ENCODE data around the gene KLHL17. TPM values are rescaled to one million over a fixed set of nuclear protein-coding genes. Genes with fewer than 3 reads are reported as not detected.
A peak's percentile ranks its signal among the peaks of the same experiment; 100 is the strongest.

The KLHL17 gene
- total RNA-seq, 1 donor from 2014 or later = 6.4 TPM

DNA sequence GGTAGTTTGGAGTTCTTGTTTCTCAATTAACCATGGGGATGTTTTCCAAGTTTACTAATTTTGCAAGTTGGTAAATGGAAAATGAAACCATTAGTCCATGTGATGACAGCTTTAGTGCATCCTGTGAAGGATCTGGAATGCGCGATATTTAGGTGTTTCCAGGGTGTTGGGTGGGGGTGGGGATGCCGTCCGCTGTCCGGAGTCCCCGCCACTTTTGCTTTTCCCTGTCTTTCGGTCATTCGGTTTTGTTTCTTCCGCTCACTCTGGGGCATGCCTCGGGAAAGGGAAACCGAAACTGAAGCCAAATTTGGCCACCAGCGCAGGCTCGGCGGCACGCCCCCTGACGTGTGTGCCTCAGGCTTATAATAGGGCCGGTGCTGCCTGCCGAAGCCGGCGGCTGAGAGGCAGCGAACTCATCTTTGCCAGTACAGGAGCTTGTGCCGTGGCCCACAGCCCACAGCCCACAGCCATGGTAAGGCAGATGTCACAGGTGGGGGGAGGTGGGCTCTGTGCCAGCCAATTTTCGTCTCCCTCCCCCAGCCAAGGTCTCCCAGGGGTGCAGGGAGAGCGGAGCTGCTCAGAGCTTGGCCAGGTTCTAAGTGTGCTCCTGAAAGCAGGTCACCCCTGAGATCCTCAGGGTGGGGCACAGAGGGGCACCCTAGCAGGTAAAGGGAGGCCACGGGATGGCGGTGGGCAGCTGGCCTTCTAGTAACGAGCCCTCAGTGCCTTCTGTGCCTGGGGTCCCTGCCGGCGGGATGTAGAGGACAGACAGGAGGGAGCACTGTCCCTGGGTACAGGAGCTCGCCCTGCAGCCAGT, 52.9 kb downstream of the KLHL17 start, which contains the start of gene ISG15:
Gene ISG15 (plus strand): TSS at position 393 of the 817 bp plus-strand sequence. CDS start 77 bp downstream, at position 470.
- H3K9me3 ChIP-seq (replicated peaks) = no peaks in the 10 kb centered on the region
- H3K4me1 ChIP-seq = peaks cover 25% of the 10 kb centered on the region
- TF ChIP-seq, protein P1, sequence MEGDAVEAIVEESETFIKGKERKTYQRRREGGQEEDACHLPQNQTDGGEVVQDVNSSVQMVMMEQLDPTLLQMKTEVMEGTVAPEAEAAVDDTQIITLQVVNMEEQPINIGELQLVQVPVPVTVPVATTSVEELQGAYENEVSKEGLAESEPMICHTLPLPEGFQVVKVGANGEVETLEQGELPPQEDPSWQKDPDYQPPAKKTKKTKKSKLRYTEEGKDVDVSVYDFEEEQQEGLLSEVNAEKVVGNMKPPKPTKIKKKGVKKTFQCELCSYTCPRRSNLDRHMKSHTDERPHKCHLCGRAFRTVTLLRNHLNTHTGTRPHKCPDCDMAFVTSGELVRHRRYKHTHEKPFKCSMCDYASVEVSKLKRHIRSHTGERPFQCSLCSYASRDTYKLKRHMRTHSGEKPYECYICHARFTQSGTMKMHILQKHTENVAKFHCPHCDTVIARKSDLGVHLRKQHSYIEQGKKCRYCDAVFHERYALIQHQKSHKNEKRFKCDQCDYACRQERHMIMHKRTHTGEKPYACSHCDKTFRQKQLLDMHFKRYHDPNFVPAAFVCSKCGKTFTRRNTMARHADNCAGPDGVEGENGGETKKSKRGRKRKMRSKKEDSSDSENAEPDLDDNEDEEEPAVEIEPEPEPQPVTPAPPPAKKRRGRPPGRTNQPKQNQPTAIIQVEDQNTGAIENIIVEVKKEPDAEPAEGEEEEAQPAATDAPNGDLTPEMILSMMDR (IDR thresholded peaks at IDR 0.05; ENCODE audit: borderline replicate concordance) = no peak
- intact Hi-C loops (cut with micrococcal nuclease) = no loop called here
- peak; percentile 92 for DNase-seq
- H3K36me3 ChIP-seq = no peaks in the 10 kb centered on the region
- no peaks in the 10 kb centered on the region for H3K27me3 ChIP-seq (ENCODE audit: low read depth)
- peak within 1 kb of the TSS; percentile 78 for H3K4me3 ChIP-seq
- peak within 1 kb of the TSS; percentile 93 for H3K27ac ChIP-seq (replicated peaks)

DNA sequence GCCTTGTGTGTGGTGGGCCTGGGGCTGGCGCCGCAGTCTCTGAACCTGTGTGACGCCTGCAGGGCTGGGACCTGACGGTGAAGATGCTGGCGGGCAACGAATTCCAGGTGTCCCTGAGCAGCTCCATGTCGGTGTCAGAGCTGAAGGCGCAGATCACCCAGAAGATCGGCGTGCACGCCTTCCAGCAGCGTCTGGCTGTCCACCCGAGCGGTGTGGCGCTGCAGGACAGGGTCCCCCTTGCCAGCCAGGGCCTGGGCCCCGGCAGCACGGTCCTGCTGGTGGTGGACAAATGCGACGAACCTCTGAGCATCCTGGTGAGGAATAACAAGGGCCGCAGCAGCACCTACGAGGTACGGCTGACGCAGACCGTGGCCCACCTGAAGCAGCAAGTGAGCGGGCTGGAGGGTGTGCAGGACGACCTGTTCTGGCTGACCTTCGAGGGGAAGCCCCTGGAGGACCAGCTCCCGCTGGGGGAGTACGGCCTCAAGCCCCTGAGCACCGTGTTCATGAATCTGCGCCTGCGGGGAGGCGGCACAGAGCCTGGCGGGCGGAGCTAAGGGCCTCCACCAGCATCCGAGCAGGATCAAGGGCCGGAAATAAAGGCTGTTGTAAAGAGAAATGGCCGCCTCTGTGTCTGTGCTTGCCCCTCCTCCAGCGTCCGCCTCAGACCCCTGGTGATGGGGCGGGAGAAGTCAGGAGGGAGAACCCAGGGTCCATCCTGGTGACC, 53.7 kb downstream of the KLHL17 start:
- no peaks in the 10 kb centered on the region for H3K9me3 ChIP-seq (replicated peaks)
- intact Hi-C loops (cut with micrococcal nuclease) = no loop called here
- DNase-seq = no peak
- H3K4me1 ChIP-seq = peaks cover 28% of the 10 kb centered on the region
- peak overlapping the region; percentile 78 for H3K4me3 ChIP-seq
- no peaks in the 10 kb centered on the region for H3K36me3 ChIP-seq
- TF ChIP-seq, protein P1 (IDR thresholded peaks at IDR 0.05; ENCODE audit: borderline replicate concordance) = no peak
- H3K27me3 ChIP-seq (ENCODE audit: low read depth) = no peaks in the 10 kb centered on the region
- H3K27ac ChIP-seq (replicated peaks) = peak overlapping the region; percentile 93

DNA sequence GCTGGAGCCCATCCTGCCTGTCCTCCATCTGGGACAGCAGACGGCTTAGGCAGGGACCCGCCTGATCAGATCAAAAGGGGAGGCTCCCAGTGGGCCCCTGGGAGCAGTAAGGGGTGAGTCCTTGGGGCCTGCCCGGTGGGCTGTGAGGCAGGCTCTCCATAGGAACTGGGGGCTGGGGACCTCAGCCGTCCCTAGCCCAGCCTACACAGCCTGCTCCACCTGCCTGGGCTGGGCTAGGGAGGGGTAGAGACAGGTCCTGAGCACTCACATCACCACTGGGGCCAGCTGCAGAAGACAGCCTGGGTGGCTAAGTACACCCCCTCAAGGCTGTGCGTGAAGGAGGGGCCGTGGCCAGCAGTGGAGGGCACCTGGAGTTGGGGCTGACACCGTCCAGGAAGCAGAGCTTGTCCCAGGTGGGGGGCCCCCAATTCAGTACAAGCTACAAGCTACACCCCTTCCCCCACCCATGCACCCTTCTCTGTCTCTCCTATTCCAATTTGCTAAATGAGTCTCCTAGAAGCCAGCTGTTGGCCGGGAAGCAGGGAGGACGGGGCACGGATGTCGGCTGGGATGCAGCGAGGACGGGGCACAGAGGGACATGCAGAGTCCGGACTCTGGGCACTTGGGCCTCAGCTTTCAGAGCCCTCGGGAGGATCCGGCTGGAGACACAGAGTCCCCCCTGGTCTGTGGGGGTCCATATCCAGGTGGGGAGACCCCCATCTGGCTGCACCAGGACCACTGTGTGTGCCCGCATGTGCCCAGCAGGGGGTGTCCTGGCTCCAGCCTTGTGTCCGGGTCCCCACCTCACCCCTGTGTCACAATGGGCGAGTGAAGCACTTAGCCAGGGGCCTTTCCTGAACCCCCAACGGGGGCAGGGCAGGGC, 54.7 kb downstream of the KLHL17 start:
- peak overlapping the region; percentile 93 for H3K27ac ChIP-seq (replicated peaks)
- no peak for DNase-seq
- no peaks in the 10 kb centered on the region for H3K27me3 ChIP-seq (ENCODE audit: low read depth)
- peak overlapping the region; percentile 78 for H3K4me3 ChIP-seq
- intact Hi-C loops (cut with micrococcal nuclease) = no loop called here
- TF ChIP-seq, protein P1 (IDR thresholded peaks at IDR 0.05; ENCODE audit: borderline replicate concordance) = peak; percentile 49
- no peaks in the 10 kb centered on the region for H3K9me3 ChIP-seq (replicated peaks)
- peaks cover 29% of the 10 kb centered on the region for H3K4me1 ChIP-seq
- no peaks in the 10 kb centered on the region for H3K36me3 ChIP-seq

Other genes starting within 250 kb of the KLHL17 start
- 2.4 TPM for gene SAMD11, start 36.7 kb upstream of the KLHL17 start, total RNA-seq
- gene NOC2L, start 1.3 kb upstream of the KLHL17 start, total RNA-seq = 40.8 TPM
- gene PLEKHN1, start 5.9 kb downstream of the KLHL17 start, total RNA-seq = not detected
- 160 TPM for gene PERM1, start 21.5 kb downstream of the KLHL17 start, total RNA-seq
- 34.0 TPM for gene HES4, start 39.5 kb downstream of the KLHL17 start, total RNA-seq
- 14.5 TPM for gene ISG15, start 52.9 kb downstream of the KLHL17 start, total RNA-seq
- 13.0 TPM for gene AGRN, start 59.5 kb downstream of the KLHL17 start, total RNA-seq
- not detected for gene RNF223, start 113.7 kb downstream of the KLHL17 start, total RNA-seq
- gene C1orf159, start 155.5 kb downstream of the KLHL17 start, total RNA-seq = 3.8 TPM
- gene TTLL10, start 213.3 kb downstream of the KLHL17 start, total RNA-seq = not detected
- not detected for gene TNFRSF18, start 246.0 kb downstream of the KLHL17 start, total RNA-seq

Data from left ventricle myocardium inferior (tissue), 1 donor.